Neural progenitor cell (in vitro differentiated cells): ENCODE data around the gene ASPRV1. TPM values are rescaled to one million over a fixed set of nuclear protein-coding genes. Genes with fewer than 3 reads are reported as not detected.

ENCODE experiments used
- DNase-seq: peaks from one replicate; pipeline ENCODE4 v3.0.0-alpha.2; 2016; ENCODE audit warnings: low spot score
- H2AFZ ChIP-seq: fragments of 200-600 bp; sonication (generic); replicated peaks from 2 replicates; pipeline ENCODE4 v1.6.1; 2016; ENCODE audit warnings: antibody characterized with exemption
- H3F3A ChIP-seq: fragments of 200-600 bp; sonication (generic); 2 replicates; pipeline ENCODE4 v1.6.1; 2016; ENCODE audit warnings: antibody characterized with exemption, low read depth
- H3K27ac ChIP-seq: fragments of 200-600 bp; sonication (generic); 2 replicates; pipeline ENCODE4 v1.5.1; 2016; ENCODE audit warnings: mild to moderate bottlenecking
- H3K27me3 ChIP-seq: fragments of 200-600 bp; sonication (generic); 2 replicates; pipeline ENCODE4 v1.6.1; 2016; ENCODE audit warnings: mild to moderate bottlenecking, moderate library complexity
- H3K36me3 ChIP-seq: fragments of 200-600 bp; sonication (generic); 2 replicates; pipeline ENCODE4 v1.5.1; 2016
- H3K4me1 ChIP-seq: fragments of 200-600 bp; sonication (generic); 2 replicates; pipeline ENCODE4 v1.6.1; 2016; ENCODE audit warnings: mixed run types
- H3K4me2 ChIP-seq: fragments of 200-600 bp; sonication (generic); 2 replicates; pipeline ENCODE4 v1.6.1; 2016
- H3K4me3 ChIP-seq: fragments of 200-600 bp; sonication (generic); 2 replicates; pipeline ENCODE4 v1.5.1; 2016
- H3K79me2 ChIP-seq: fragments of 200-600 bp; sonication (generic); 2 replicates; pipeline ENCODE4 v1.6.1; 2016; ENCODE audit warnings: low read depth
- H3K9ac ChIP-seq: fragments of 200-600 bp; sonication (generic); 2 replicates; pipeline ENCODE4 v1.6.1; 2016
- H3K9me3 ChIP-seq: fragments of 200-600 bp; sonication (generic); 2 replicates; pipeline ENCODE4 v1.5.1; 2016; ENCODE audit warnings: low read depth
- H4K20me1 ChIP-seq: fragments of 200-600 bp; sonication (generic); 2 replicates; pipeline ENCODE4 v1.6.1; 2016; ENCODE audit warnings: low read depth
- H3K27ac Mint-ChIP-seq: 3 replicates; pipeline ENCODE4 v1.8.0; 2021; ENCODE audit warnings: mixed read lengths
- H3K27me3 Mint-ChIP-seq: 2 replicates; pipeline ENCODE4 v1.8.0; 2022; ENCODE audit warnings: low read depth, mild to moderate bottlenecking, inconsistent platforms, moderate library complexity, mixed read lengths; ENCODE audit not compliant: insufficient read depth
- H3K36me3 Mint-ChIP-seq: 3 replicates; pipeline ENCODE4 v1.8.0; 2021; ENCODE audit warnings: mixed read lengths
- H3K4me1 Mint-ChIP-seq: 3 replicates; pipeline ENCODE4 v1.8.0; 2021; ENCODE audit warnings: mixed read lengths
- H3K4me3 Mint-ChIP-seq: 3 replicates; pipeline ENCODE4 v1.8.0; 2021; ENCODE audit warnings: mild to moderate bottlenecking, moderate library complexity, mixed read lengths
- H3K9me3 Mint-ChIP-seq: 3 replicates; pipeline ENCODE4 v1.8.0; 2020; ENCODE audit warnings: mixed read lengths
- EZH2 ChIP-seq: fragments of 200-600 bp; sonication (generic); IDR thresholded peaks from 2 replicates; pipeline ENCODE4 v1.6.1; 2017; ENCODE audit warnings: antibody characterized with exemption, mild to moderate bottlenecking, moderate library complexity
- EZH2phosphoT487 ChIP-seq: fragments of 200-600 bp; sonication (generic); IDR thresholded peaks from 2 replicates; pipeline ENCODE4 v1.6.1; 2017; ENCODE audit warnings: antibody characterized with exemption
- total RNA-seq: library from RNA; depleted of rRNA; stranded (reverse); fragments of >200 nt; gene quantifications from 2 replicates; pipeline ENCODE4 v1.2.3, GENCODE V29; 2015; ENCODE audit warnings: low replicate concordance
- TF ChIP-seq, protein P1 (sequence below): fragments of 200-600 bp; sonication (generic); IDR thresholded peaks from 2 replicates; pipeline ENCODE4 v1.5.1; 2017; ENCODE audit warnings: antibody characterized with exemption, mild to moderate bottlenecking

ASPRV1 gene
- total RNA-seq, 1 donor from 2014 or later: 0.30 TPM

DNA sequence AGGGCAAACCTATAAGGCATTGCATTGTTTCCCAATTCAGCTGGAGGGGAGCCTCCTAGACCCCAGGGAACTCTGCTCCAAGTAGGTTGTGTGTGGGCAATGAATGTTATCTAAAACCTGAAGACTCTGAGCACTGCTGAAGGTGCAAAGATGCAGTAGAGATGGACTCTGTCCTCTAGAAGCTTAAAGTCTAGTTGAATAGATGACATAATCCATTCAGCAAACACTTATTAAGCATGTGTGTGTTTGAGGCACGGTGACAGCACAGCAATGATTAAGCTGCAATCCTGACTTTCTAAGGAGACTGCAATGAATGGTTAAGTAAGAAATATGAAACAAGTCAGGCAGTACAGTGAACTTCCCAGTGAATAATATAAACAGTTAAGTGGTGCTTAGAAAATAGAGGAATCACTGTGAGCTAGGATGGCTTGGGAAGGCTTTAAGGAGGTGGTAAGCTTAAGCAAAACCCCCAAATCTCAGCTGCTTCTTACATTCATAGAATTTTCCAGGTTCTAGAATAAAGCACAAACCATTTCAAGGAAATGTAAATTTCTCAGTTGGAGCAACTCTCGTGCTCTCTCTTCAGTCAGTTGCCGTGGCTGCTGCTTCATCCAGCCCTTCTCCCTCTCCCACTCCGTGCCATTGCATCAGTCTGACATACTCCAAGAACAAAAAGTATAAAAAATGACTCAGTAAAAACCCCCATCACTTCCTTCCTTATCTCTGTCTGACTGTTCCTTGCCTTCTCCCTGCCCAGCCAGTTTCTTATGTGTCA, 27.4 kb downstream of the ASPRV1 start:
- Histone ChIP-seq H4K20me1 (no peaks in the 10 kb centered on the region), H3K27ac (no peak overlapping the region), H3K36me3 (no peaks in the 10 kb centered on the region), H3K4me1 (no peaks in the 10 kb centered on the region), H3K4me2 (no peak overlapping the region), H3K27me3 (no peaks in the 10 kb centered on the region), H3K9me3 (no peaks in the 10 kb centered on the region), H3K79me2 (no peaks in the 10 kb centered on the region), H2AFZ (no peak overlapping the region), H3K4me3 (no peak overlapping the region), H3K9ac (no peak overlapping the region), H3F3A (peaks cover 3% of the 10 kb centered on the region)
- Mint-ChIP-seq H3K36me3 (peaks cover 18% of the 10 kb centered on the region), H3K27me3 (peaks cover 6% of the 10 kb centered on the region), H3K4me3 (no peak overlapping the region), H3K9me3 (no peaks in the 10 kb centered on the region), H3K4me1 (peaks cover 3% of the 10 kb centered on the region), H3K27ac (no peak overlapping the region)
- no peak for TF ChIP-seq EZH2phosphoT487
- TF ChIP-seq, protein P1, sequence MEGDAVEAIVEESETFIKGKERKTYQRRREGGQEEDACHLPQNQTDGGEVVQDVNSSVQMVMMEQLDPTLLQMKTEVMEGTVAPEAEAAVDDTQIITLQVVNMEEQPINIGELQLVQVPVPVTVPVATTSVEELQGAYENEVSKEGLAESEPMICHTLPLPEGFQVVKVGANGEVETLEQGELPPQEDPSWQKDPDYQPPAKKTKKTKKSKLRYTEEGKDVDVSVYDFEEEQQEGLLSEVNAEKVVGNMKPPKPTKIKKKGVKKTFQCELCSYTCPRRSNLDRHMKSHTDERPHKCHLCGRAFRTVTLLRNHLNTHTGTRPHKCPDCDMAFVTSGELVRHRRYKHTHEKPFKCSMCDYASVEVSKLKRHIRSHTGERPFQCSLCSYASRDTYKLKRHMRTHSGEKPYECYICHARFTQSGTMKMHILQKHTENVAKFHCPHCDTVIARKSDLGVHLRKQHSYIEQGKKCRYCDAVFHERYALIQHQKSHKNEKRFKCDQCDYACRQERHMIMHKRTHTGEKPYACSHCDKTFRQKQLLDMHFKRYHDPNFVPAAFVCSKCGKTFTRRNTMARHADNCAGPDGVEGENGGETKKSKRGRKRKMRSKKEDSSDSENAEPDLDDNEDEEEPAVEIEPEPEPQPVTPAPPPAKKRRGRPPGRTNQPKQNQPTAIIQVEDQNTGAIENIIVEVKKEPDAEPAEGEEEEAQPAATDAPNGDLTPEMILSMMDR: no peak
- no peak for DNase-seq

DNA sequence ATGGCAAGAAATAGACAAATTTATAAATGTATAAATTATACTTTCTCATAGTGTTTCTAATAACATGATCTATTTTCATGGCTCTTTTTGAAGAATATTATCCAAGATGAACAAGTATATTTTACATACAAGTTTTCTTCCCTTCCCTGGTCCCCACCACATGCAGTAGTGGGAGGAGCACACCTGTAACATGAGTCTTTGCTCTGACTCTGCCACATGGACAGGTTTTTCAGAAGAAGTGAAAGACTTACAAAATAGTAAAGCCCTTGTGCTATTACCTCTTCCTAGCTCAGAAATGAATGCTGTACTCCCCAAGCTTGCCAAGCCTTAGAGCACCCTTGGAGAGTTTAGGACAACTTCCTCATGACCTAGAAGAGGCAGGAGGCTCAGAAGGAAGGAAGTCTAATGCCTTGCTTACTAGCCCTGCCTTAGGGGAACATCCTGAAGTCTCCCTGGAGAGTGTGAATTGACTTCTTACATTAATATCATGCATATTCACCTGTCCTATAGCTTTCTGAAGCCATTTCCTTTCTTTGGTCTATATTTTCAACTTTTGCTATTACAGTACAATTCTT, 28.1 kb downstream of the ASPRV1 start:
- no peak overlapping the region for H3K27ac ChIP-seq
- no peaks in the 10 kb centered on the region for H3K27me3 ChIP-seq
- Mint-ChIP-seq H3K4me1 (peaks cover 3% of the 10 kb centered on the region), H3K4me3 (no peak overlapping the region), H3K9me3 (no peaks in the 10 kb centered on the region), H3K27me3 (peaks cover 6% of the 10 kb centered on the region), H3K36me3 (peaks cover 11% of the 10 kb centered on the region), H3K27ac (no peak overlapping the region)
- TF ChIP-seq EZH2: no peak
- TF ChIP-seq EZH2phosphoT487: no peak
- TF ChIP-seq, protein P1: no peak
- no peaks in the 10 kb centered on the region for H3K4me1 ChIP-seq
- DNase-seq: no peak
- H4K20me1 ChIP-seq: no peaks in the 10 kb centered on the region
- H3K36me3 ChIP-seq: no peaks in the 10 kb centered on the region
- H3K4me2 ChIP-seq: no peak overlapping the region
- no peak overlapping the region for H2AFZ ChIP-seq
- no peaks in the 10 kb centered on the region for H3K9me3 ChIP-seq
- H3K79me2 ChIP-seq: no peaks in the 10 kb centered on the region
- no peak overlapping the region for H3K9ac ChIP-seq
- H3K4me3 ChIP-seq: no peak overlapping the region
- peaks cover 3% of the 10 kb centered on the region for H3F3A ChIP-seq

DNA sequence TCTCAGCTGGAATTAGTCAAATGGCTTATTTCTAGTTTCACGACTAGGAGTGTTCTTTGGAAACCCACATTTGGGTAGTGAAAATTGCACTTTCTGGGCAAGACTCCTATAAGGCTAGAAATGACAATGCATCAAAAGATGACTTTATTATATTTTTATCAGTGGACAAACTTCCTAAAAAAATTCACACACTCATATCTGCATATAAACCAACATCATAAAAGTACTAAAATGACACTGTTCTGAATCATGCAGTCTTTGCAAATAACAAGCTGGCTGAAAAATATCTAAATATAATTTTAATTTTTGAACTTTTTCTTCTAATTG, 28.9 kb downstream of the ASPRV1 start:
- no peak overlapping the region for H3K4me3 ChIP-seq
- H3K4me1 Mint-ChIP-seq: peaks cover 3% of the 10 kb centered on the region
- no peak overlapping the region for H3K4me3 Mint-ChIP-seq
- H3K27me3 ChIP-seq: no peaks in the 10 kb centered on the region
- no peaks in the 10 kb centered on the region for H3K36me3 ChIP-seq
- H4K20me1 ChIP-seq: no peaks in the 10 kb centered on the region
- H3F3A ChIP-seq: peaks cover 3% of the 10 kb centered on the region
- H3K36me3 Mint-ChIP-seq: peaks cover 7% of the 10 kb centered on the region
- H3K79me2 ChIP-seq: no peaks in the 10 kb centered on the region
- no peak overlapping the region for H3K27ac ChIP-seq
- H3K9me3 ChIP-seq: no peaks in the 10 kb centered on the region
- no peak for TF ChIP-seq EZH2phosphoT487
- TF ChIP-seq EZH2: no peak
- TF ChIP-seq, protein P1: no peak
- H2AFZ ChIP-seq: no peak overlapping the region
- no peak for DNase-seq
- no peak overlapping the region for H3K9ac ChIP-seq
- H3K9me3 Mint-ChIP-seq: no peaks in the 10 kb centered on the region
- no peak overlapping the region for H3K27ac Mint-ChIP-seq
- no peak overlapping the region for H3K4me2 ChIP-seq
- H3K4me1 ChIP-seq: no peaks in the 10 kb centered on the region
- peaks cover 3% of the 10 kb centered on the region for H3K27me3 Mint-ChIP-seq
